NCI-H2171 (cell line): ENCODE results near the gene FTCDNL1.

Source experiments
- DNase-seq: peaks from one replicate; lab custom pipeline; 2025; lab: John Stamatoyannopoulos, UW

FTCDNL1 gene

DNA sequence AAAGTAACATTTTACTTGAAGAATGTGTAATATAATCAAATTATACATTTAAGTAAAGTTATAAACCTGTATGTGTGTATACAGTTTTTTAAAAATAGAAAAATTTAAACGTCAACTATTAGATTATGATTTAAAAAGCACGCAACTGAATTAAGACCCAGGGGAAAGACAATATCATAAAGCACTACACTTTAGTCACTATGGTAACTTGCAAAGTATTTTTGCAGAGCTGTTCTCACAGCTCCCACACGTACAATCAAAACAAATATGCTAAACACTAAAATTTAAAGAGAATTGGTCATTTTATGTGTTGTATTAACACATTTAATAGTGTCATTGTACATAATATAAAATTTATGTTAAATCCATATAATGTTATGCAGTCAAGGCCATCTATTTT is 59.7 kb downstream of the FTCDNL1 start:
- no peak for DNase-seq

DNA sequence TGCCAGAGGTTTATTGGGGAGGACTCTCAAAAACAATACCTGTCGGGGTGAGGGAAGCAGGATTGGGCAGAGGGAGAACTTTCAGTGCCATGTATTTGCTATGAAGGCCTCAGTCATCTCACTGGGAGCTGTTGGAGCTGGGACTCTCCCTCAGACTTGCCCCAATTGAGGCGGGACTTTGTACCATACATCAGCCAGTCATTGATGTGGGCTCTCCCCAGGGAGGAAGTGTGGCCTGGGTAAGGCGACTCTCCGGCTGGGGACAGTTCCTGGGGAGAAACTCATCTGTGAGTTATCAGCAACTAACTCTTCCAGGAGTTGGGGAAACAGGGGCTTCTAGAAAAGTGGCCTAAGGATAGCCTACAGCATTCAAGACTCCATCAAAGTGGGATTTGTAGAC is 66.5 kb downstream of the FTCDNL1 start:
- no peak for DNase-seq

DNA sequence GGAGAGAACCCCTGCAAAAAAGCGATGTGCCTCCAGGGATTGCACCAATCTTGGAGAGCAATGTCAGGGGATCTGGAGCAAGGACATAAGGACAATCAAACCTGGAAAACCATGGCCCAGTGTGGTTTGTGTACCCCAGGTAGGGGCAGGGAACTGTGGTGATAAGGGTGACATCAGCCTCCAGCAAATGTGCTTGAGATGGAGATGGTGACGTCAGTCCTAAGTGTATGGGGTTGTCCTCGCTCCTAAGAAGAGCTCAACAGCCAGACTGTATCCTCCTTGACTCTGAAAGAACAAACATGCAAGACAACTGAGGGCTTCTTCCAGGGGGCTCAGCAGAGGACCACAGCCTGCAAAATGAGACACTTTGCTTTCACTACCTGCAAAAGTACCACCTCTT is 71.4 kb downstream of the FTCDNL1 start:
- DNase-seq, result no peak

DNA sequence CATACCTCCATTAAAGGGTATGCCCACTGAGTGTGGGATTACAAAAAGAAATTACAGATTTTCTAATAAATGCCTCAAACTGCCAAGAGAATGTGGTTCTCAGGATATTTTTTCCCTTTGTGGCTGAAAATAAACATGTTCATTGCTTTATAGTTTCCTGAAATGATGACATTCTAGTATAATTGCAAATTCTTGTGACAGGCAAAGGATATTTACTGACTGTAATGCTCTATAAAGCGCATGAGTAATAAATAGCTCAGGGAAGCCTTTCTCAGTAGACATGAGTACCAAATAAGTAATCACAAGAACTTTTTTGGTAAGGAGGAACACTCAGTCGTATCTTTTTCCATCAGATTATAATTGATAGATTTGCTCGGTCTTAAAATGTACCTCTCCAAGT is 72.3 kb downstream of the FTCDNL1 start:
- DNase-seq, result no peak

DNA sequence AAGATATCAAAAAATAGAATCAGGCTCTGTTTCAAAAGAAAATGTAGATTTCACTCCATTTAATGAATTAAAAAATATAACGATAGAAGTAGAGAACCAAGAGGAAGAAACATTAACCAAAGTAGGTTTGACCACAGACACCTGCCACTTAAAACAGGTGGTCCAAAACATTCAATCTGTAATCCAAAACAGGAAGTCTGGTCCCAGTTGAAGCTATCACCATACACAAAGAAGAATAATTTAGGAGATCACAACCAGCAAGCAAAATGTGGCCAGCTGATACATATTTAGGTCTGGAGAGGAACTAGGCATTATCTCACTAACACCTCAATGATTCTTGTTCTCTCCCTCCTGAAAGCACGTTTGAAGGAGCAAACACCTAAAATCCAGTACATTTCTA is 73.1 kb downstream of the FTCDNL1 start:
- no peak for DNase-seq

DNA sequence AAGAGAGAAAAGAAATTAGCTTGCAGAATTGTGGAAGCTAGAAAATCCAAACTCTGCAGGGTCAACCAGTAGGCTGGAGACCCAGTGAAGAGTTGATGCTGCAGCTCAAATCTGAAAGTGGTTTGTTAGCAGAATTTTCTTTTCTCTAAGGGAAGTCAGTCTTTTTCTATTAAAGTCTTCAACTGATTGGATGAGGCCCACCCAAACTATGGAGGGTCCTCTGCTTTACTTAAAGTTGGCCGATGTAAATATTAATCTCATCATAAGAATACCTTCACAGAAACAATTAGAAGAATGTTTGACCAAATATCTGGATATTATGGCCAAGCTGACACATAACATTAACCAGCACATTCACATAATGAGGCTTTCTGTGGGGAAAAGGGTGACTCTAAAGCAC is 73.7 kb downstream of the FTCDNL1 start:
- no peak for DNase-seq

DNA sequence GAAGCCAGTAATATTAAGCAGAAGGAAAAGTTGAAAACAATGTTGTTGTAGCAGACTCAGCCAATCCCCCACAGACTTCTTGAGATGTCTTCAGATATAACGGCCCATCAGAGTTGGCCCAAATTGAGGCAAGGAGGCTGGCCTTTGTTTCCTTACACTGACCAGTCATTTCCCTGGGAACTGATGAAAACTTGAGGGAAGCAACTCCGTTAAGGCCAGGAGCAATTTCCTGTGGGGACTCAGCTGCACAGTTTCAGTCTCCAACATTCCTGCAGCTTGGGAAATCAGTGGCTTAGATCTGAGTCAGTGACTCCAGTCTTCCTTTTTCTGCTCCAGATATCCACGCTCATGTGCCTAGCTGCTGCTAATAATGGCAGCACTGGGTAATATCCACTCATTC is 75.7 kb downstream of the FTCDNL1 start:
- no peak for DNase-seq

DNA sequence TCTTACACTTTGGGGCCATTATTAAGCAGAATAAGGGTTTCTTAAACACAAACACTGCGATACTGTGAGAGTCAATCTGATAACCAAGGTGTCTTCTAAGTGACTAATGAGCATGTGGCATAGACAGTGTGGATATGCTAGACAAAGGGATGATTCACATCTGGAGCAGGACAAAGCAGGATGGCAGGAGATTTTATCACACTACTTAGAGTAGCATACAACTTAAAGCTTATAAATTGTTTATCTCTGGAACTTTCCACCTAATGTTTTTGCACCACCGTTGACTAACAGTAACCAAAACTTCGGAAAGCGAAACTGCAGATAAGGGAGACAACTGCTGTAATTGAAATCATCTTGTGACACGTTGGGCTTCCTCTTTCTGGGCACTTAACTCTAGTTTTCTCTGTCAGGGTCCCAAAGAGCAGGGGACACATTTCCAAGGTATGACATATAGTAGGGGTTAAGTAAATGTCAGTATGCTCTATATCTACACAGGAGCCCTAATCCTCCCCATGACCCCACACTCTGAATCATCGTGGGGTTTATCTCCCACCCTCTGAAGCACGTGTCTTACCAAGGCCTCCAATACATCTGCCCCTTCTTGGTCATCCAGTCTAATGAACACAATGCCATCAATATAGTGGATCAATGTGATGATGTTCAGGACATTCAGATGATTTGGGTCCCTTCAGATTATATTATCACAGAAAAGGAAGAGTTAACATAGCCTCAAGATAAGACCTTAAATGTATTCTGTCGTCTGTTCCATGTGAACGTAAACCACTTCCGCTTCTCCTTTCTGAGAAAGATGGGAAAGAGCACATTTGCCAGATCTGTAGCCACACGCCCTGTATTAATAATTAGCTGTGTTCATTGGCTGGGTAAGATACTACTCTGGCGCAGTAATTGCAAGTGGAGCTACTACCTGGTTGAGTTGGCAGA is 78.7 kb downstream of the FTCDNL1 start:
- no peak for DNase-seq

DNA sequence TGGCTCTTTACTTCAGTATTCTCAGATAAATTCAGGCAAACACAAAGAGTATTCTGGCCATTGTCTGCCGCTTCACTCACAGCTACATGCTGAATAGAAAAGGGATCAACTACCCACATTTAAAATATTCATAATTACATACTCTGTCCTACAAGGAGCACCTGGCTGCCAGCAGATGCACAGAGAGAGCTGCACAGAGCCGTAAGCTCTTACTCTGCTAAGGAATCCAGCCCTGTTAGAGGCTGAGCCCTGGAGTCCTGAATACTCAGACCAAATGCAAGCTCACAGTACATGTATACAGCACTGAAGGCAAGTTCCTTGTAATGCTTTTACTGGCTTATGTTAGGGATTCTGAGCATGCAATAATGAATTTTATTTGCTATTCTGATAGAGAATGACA is 80.3 kb downstream of the FTCDNL1 start:
- DNase-seq, result no peak

DNA sequence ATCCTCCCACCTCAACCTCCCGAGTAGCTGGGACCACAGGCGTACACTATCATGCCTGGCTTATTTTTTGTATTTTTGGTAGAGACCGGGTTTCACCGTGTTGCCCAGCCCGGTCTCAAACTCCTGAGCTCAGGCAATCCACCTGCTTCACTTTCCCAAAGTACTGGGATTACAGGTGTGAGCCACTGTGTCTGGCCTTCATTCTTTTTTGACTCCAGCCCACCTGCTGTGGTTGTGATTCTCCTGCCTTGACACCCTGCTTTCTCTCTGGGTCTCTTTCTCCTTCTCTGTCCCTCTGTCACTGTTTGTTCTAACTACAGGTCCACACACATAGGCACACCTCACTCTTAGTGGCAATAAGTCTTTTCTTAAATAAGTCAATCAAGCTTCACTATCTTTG is 85.3 kb downstream of the FTCDNL1 start:
- DNase-seq, result no peak

DNA sequence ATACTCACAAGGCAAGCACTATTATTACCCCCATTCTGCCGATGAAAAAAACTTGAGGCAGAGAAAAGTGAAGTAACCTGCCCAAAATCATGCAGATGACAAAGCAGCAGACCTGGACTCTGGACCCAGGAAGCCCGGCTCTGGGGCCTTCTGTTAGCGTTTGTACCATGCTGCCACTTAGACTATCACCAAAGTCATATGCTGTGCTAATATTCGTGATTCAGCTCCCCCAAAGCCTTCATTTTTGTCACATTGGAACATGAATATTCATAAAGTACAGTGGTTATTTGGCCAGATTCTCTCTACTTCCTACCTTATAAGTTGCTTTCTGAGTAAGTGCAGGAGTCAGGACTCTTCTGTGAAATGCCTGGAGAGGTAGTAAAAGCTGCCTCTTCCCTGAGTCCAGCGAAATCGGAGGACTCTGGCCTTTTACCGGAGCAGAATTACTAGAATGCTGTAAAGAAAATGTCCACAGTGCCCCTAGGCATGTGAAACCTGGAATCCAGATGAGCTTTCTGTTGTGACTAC is 86.7 kb downstream of the FTCDNL1 start:
- no peak for DNase-seq

DNA sequence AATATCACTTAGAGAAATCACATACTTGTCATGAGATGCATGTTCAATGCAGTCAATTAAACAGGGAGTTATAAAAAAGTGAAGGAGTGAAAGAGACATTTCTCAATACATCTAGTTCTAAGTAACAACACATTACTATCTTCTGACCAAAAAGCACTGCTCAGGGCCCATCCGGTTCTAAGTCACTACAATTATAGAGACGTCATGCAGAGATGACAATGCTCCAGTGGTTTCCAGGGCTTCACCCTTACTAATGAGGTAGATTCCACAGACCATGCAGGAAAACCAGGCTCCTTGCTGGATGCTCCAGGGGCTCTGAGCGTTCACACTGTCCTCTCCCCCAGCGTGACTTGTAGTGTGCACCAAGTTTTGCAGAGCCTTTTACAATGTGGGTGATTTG is 88.0 kb downstream of the FTCDNL1 start:
- no peak for DNase-seq

DNA sequence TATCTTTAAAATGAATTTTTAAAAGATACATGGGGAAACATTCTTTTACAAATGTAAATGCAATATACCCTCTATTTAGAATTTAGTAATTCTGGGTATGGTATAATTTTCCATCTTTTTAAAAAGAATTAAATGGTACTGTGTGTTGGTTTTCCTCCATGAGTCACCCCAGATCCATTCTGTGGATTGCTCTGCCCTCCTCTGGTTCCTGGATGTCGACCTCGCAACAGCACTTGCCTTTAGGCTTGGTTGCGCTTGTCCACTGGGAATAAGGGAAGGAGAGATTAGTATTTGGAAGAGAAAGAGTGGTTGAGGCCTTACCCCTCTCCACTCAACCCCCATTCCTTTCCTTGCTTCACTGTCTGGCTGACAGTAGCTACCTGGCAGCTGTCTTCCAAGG is 90.4 kb downstream of the FTCDNL1 start:
- DNase-seq, result no peak

DNA sequence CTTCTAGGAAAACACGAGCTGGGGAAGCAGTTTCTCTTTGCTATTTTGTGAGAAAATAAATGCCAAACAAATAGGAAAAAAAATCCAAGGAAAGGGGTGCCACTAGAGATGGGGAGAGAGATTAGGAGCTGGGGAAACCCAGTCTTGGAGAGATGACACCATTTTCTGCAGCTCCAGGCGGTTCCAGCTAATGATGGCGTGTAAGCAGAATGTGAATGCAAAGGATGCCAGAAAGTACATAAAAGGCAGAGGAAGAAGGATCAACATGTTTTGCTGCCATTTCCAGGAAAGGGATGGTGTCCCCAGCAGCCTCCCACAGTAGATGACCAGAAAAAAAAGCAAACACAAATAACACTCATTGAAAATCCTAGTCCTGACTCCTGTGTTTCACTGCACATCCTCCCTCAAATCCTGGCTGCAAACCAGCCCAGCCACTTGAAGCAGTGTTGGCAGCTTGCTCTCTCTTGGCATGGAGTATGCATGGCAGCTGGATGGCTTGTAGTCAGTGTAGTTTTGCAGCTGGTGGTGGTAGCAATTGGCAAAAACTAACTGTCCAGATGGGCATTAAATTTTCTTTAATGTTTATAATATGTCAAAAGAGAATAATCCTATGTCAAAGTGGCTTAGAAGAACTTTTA is 93.6 kb downstream of the FTCDNL1 start:
- DNase-seq, result peak; percentile 41

DNA sequence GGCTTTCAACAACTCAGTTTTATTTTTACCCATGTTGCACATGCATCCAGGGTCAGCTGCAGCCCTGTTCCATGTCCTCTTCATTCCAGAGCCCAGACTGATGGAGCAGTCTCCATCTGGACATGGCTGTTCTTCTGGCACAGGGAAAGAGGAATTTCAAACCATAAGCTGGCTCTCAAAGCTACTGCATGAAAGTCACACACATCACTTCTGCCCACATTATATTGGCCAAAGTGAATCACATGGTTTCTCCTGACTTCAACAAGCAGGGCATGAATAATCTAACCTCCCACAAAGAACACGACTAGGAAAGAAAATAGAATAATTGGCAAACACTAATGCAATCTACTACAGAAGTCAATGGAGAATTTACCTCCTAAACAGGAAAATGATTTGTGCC is 94.2 kb downstream of the FTCDNL1 start:
- DNase-seq, result no peak

DNA sequence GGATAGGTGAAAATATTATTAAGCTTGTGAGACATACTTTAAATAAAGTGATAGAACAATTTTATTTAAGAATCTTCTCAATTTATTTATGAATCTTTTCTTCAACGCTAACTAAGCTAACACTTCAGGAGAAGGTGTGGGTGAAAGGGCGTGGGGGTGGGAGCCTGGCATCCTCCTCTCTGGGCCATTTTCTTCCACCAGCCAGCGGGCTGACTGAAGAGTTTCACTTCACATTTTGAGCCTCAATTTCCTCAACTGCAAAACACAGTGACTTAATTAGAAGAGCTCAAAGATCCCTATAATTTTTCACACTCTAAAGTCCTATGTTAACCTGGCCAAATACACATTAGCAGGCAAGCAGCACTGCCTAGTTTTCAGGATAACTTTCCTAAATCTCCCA is 94.8 kb downstream of the FTCDNL1 start:
- DNase-seq, result no peak

DNA sequence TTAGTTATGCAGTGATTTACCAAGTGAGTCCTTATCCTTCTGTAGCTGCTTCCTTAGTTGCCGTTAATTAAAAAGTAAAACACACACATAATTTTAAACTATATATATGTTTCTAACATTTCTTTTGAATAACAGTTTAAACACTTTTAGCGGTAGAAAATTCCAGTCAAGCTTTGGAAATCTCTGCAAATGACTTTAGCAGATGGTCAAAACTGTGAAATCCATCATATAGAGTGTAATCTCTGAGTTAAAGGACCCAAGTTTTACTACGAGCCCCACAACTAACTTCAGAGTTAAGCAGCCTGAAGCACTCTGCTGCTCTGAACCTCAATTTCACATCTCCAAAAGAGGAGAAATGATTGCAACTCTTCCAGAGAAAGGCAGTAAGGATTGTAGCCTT is 96.2 kb downstream of the FTCDNL1 start:
- DNase-seq, result no peak

DNA sequence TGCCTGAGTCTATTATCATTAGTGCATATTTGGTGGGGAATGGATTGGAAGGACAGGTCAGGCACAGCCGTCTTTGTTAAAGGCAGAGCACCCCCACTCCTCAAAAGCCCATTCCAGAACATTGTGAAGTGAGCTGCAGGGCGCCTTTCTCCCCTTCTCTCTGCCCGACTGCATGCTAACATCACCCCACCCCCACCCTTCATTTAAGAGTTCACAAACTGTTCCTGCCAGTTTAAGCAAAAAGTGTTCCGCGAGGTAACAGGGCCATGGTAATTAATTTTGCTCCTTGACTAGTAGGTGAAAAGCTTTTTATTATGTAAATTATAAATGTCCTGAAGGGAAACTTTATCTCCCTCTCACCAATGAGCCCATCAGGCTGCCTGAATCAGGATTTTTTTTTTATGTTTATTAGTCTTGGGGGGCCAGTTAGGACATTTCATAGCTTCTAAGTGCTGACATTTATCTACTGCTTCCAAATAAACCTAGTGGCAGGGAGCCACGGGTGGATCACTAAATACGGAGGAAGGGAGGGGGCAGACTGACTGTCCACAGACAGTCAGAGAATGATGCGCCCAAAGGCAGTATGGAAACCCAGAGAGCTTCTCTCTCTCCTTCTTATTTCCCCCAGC is 99.4 kb downstream of the FTCDNL1 start:
- no peak for DNase-seq

DNA sequence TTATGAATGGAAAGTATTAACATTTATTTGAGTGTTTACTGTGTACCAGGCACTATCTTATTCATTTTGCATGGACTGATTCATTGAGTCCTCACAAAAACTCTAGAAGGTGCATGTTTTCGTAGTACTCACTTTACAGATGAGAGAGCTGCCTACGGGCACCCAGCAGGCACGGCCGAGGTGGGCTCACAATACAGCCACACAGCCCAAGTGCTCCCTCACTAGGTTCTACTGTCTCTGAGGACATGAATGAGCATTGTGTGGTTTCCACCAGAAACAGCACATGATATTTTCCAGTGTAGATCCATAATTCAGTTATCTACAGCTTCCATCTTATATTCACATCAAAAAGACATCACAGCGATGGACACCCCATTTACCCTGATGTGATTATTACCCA is 101.4 kb downstream of the FTCDNL1 start:
- no peak for DNase-seq

DNA sequence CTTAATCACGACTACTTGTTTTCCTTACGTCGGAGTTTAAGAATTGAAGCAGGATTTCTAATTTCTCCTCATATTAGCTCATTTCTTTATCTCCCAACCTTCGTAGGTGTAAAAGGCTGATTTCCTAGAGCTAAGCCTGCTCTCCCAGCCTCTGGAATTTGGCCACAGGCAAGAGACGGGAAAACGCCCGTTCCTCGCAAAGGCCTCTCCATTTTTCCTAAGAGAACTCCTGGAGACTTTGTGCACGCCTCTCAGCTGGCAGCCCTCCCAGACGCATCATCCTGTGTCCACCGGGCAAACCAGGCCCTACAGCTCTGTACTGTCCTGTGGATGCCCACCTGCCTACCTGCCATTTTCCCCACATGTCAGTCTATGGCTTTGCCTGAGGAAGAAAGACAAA is 106.3 kb downstream of the FTCDNL1 start:
- no peak for DNase-seq

DNA sequence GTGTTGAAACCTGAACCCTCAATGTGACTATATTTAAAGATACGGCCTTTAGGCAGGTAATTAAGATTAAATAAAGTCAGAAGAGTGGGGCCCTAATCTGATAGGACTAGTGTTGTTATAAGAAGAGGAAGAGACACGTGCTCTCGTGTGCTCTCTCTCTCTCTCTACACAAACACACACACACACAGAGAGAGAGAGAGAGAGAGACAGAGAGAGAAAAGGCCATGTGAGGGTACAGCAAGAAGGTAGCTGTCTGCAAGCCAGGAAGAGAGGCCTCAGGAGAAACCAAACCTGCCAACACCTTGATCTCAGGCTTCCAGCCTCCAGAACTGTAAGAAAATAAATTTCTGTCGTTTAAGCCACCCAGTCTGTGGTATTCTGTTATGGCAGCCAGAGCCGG is 106.7 kb downstream of the FTCDNL1 start:
- DNase-seq, result no peak

DNA sequence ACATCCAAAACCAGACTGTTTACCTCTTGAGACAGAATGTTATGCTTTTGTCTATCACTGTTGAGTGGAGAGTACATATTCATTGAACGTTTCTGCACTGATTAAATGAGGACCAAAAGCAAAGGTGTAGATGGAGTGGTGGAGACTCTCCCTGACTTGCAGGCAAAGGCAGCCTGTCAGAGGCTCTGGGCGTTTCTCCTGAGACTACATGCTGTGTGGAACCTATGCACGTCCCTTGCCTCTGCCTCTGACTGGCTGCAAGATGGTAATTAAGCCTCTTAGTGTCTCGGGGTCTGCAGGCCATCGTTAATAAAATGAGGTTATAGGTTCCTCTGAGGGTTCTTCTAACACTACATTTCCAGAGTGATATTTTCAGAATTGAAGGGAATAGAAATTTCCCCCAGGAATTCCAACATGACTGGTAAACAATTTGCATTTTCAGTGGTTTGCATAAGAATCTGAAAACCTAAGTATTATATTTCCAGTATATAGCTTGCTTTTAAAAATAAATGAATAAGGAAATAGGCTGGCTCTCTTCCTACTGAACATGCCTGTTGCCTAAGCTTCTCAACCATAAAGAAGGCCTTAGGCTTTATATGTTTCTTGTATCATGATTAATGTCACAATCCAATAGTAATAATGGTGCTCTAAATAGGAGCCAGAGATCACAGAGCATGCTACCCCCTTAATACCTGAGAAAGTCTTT is 107.4 kb downstream of the FTCDNL1 start:
- DNase-seq, result no peak
